Esophagus (tissue), 2 donors: Measurements from ENCODE around the gene BMERB1. TPM values are rescaled to one million over a fixed set of nuclear protein-coding genes. Genes with fewer than 3 reads are reported as not detected.
A peak's percentile ranks its signal among the peaks of the same experiment; 100 is the strongest.

Source experiments
- H3K27ac ChIP-seq, 2 donors: one replicate each; pipeline ENCODE4 v1.5.1; 2013; ENCODE audit warnings: low read depth in 2 of 2, mild to moderate bottlenecking in 2 of 2, inconsistent platforms in 1 of 2, low read length in 1 of 2, moderate library complexity in 1 of 2
- H3K27me3 ChIP-seq, 2 donors: one replicate each; pipeline ENCODE4 v1.6.1; 2013; ENCODE audit warnings: low read length in 2 of 2, control low read depth in 1 of 2, mild to moderate bottlenecking in 1 of 2; ENCODE audit not compliant: insufficient read depth in 2 of 2, control insufficient read depth in 1 of 2
- H3K36me3 ChIP-seq, 2 donors: one replicate each; pipeline ENCODE4 v1.6.1; 2013; ENCODE audit warnings: low read length in 1 of 2; ENCODE audit not compliant: control insufficient read depth in 2 of 2, insufficient read depth in 2 of 2
- H3K4me1 ChIP-seq, 2 donors: one replicate each; pipeline ENCODE4 v1.6.1; 2013; ENCODE audit warnings: low read length in 1 of 2; ENCODE audit not compliant: control insufficient read depth in 2 of 2, insufficient read depth in 2 of 2
- H3K4me3 ChIP-seq, 2 donors: one replicate each; pipeline ENCODE4 v1.5.1; 2013; ENCODE audit warnings: low read length in 2 of 2, mild to moderate bottlenecking in 2 of 2, low read depth in 1 of 2, moderate library complexity in 1 of 2
- H3K9me3 ChIP-seq, 2 donors: one replicate each; pipeline ENCODE4 v1.6.1; 2013; ENCODE audit warnings: mild to moderate bottlenecking in 2 of 2, low read depth in 1 of 2, low read length in 1 of 2, moderate library complexity in 1 of 2; ENCODE audit not compliant: control insufficient read depth in 2 of 2, insufficient read depth in 1 of 2
- WGBS, 2 donors: extraction: QIAGEN DNeasy Blood & Tissue Kit; methylation state at CpG; one replicate each; pipeline ENCODE4 v1.1.7; 2013; 5-methylcytosine and 5-hydroxymethylcytosine counted together
- polyA plus RNA-seq, 2 donors: library from polyadenylated mRNA; stranded (reverse); fragments of 200-250 nt; gene quantifications; one replicate each; pipeline ENCODE4 v1.2.3, GENCODE V29; 2013
- donor health status: healthy with polysubstance abuse.
- donor health status: Bipolar disorder and iron deficiency.

Gene BMERB1
- polyA plus RNA-seq, 2 donors: 2.4 to 9.5 TPM

- Histone ChIP-seq H3K27ac (no peak overlapping the region), H3K4me1 (peaks cover 0 to 4% of the 10 kb centered on the region in 2 donors), H3K4me3 (no peak overlapping the region), H3K36me3 (no peaks in the 10 kb centered on the region), H3K27me3 (no peaks in the 10 kb centered on the region), H3K9me3 (no peaks in the 10 kb centered on the region)
- WGBS, 2 donors: 91 to 93% methylated on average over 5 of the region's 5 CpGs
Observed at GRCh38 chr16:15516609-15517008, 82.2 kb downstream of the BMERB1 start.

- no peaks in the 10 kb centered on the region for H3K27me3 ChIP-seq
- no peaks in the 10 kb centered on the region for H3K36me3 ChIP-seq
- WGBS, 2 donors: 90 to 93% methylated on average over 3 of the region's 3 CpGs
- no peak overlapping the region for H3K4me3 ChIP-seq
- peak overlapping the region; percentile 24 to 58 for H3K27ac ChIP-seq
- no peaks in the 10 kb centered on the region for H3K9me3 ChIP-seq
- peaks cover 0 to 4% of the 10 kb centered on the region in 2 donors for H3K4me1 ChIP-seq
Observed at GRCh38 chr16:15517743-15518377, 83.5 kb downstream of the BMERB1 start.

- 37 to 51% methylated on average over 12 of the region's 12 CpGs for WGBS, 2 donors
- Histone ChIP-seq H3K9me3 (no peaks in the 10 kb centered on the region), H3K27me3 (no peaks in the 10 kb centered on the region), H3K36me3 (no peaks in the 10 kb centered on the region), H3K4me3 (no peak overlapping the region), H3K4me1 (peaks cover 0 to 4% of the 10 kb centered on the region in 2 donors), H3K27ac (peak overlapping the region; percentile 54 to 58)
Observed at GRCh38 chr16:15518381-15519351, 84.3 kb downstream of the BMERB1 start.

- Histone ChIP-seq H3K27ac (peak overlapping the region in 1 of 2 donors; percentile 35), H3K27me3 (no peaks in the 10 kb centered on the region), H3K36me3 (no peaks in the 10 kb centered on the region), H3K4me3 (no peak overlapping the region), H3K9me3 (no peaks in the 10 kb centered on the region), H3K4me1 (peaks cover 0 to 4% of the 10 kb centered on the region in 2 donors)
- WGBS, 2 donors: 80 to 83% methylated on average over 9 of the region's 9 CpGs
Observed at GRCh38 chr16:15519790-15520189, 85.4 kb downstream of the BMERB1 start.

GRCh38 chr16:15521390-15521757 lies 87.0 kb downstream of the BMERB1 start:
- no peaks in the 10 kb centered on the region for H3K9me3 ChIP-seq
- no peak overlapping the region for H3K4me3 ChIP-seq
- no peaks in the 10 kb centered on the region for H3K27me3 ChIP-seq
- H3K4me1 ChIP-seq: peaks cover 0 to 4% of the 10 kb centered on the region in 2 donors
- H3K36me3 ChIP-seq: no peaks in the 10 kb centered on the region
- peak overlapping the region; percentile 29 to 42 for H3K27ac ChIP-seq

GRCh38 chr16:15521758-15522509 lies 87.5 kb downstream of the BMERB1 start:
- 62 to 65% methylated on average over 10 of the region's 10 CpGs for WGBS, 2 donors
- Histone ChIP-seq H3K4me1 (peaks cover 0 to 4% of the 10 kb centered on the region in 2 donors), H3K9me3 (no peaks in the 10 kb centered on the region), H3K27ac (peak overlapping the region; percentile 42 to 45), H3K36me3 (no peaks in the 10 kb centered on the region), H3K27me3 (no peaks in the 10 kb centered on the region), H3K4me3 (no peak overlapping the region)

- H3K27ac ChIP-seq: no peak overlapping the region
Observed at GRCh38 chr16:15523092-15523541, 88.7 kb downstream of the BMERB1 start.

GRCh38 chr16:15523939-15524338 lies 89.6 kb downstream of the BMERB1 start:
- no peak overlapping the region for H3K27ac ChIP-seq
- H3K9me3 ChIP-seq: no peaks in the 10 kb centered on the region
- 86 to 90% methylated on average over 4 of the region's 4 CpGs for WGBS, 2 donors
- no peak overlapping the region for H3K4me3 ChIP-seq
- no peaks in the 10 kb centered on the region for H3K36me3 ChIP-seq
- H3K4me1 ChIP-seq: no peaks in the 10 kb centered on the region
- H3K27me3 ChIP-seq: no peaks in the 10 kb centered on the region

More at GRCh38 chr16:15523092-15523541, 88.7 kb downstream of the BMERB1 start:
- WGBS, 2 donors: 69 to 71% methylated on average over 10 of the region's 10 CpGs
- Histone ChIP-seq H3K27me3 (no peaks in the 10 kb centered on the region), H3K4me3 (no peak overlapping the region), H3K4me1 (peaks cover 0 to 2% of the 10 kb centered on the region in 2 donors), H3K9me3 (no peaks in the 10 kb centered on the region), H3K36me3 (no peaks in the 10 kb centered on the region)

GRCh38 chr16:15524966-15525365 lies 90.6 kb downstream of the BMERB1 start:
- 94 to 96% methylated on average over 5 of the region's 5 CpGs for whole genome bisulfite sequencing, 2 donors
- Histone ChIP-seq H3K9me3 (no peaks in the 10 kb centered on the region), H3K27ac (no peak overlapping the region), H3K4me1 (no peaks in the 10 kb centered on the region), H3K27me3 (no peaks in the 10 kb centered on the region), H3K36me3 (no peaks in the 10 kb centered on the region), H3K4me3 (no peak overlapping the region)
